Ovary (tissue), 3 donors: ENCODE measurements around the gene DHRS12.

Source experiments
- EP300 ChIP-seq: sonication (generic); formaldehyde crosslinking; IDR thresholded peaks from one replicate; pipeline ENCODE4 v1.6.1; 2017; ENCODE audit warnings: antibody characterized with exemption
- POLR2A ChIP-seq: fragments of 450-650 bp; IDR thresholded peaks from one replicate; pipeline ENCODE4 v1.6.1; 2017; ENCODE audit warnings: antibody characterized with exemption, mild to moderate bottlenecking, moderate library complexity
- TF ChIP-seq, protein P1 (sequence below), 3 donors: fragments of 450-650 bp in 2 of 3; fragments of 200-600 bp in 1 of 3; IDR thresholded peaks; one replicate each; pipeline versions ENCODE4 v1.5.1 to v1.8.0; 2016 to 2022; ENCODE audit warnings: antibody characterized with exemption in 3 of 3, mild to moderate bottlenecking in 1 of 3
- donor health status: DM: no; HTN: no; CAD: no.

GRCh38 chr13:51772781-51773180, 31.2 kb downstream of the DHRS12 start:
- TF ChIP-seq, protein P1, sequence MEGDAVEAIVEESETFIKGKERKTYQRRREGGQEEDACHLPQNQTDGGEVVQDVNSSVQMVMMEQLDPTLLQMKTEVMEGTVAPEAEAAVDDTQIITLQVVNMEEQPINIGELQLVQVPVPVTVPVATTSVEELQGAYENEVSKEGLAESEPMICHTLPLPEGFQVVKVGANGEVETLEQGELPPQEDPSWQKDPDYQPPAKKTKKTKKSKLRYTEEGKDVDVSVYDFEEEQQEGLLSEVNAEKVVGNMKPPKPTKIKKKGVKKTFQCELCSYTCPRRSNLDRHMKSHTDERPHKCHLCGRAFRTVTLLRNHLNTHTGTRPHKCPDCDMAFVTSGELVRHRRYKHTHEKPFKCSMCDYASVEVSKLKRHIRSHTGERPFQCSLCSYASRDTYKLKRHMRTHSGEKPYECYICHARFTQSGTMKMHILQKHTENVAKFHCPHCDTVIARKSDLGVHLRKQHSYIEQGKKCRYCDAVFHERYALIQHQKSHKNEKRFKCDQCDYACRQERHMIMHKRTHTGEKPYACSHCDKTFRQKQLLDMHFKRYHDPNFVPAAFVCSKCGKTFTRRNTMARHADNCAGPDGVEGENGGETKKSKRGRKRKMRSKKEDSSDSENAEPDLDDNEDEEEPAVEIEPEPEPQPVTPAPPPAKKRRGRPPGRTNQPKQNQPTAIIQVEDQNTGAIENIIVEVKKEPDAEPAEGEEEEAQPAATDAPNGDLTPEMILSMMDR (IDR thresholded peaks at IDR 0.05), result no peak
- TF ChIP-seq POLR2A, result no peak
- TF ChIP-seq EP300, result no peak
